GM18499 (cell line): Measurements from ENCODE around the gene CYP1A2.

Source experiments
- ATAC-seq: cut with Tn5 transposase; IDR thresholded peaks from one replicate; pipeline ENCODE4 v1.9.1; 2021; ENCODE audit warnings: moderate number of reproducible peaks; ENCODE audit not compliant: insufficient read depth, unreplicated experiment

Gene CYP1A2

DNA sequence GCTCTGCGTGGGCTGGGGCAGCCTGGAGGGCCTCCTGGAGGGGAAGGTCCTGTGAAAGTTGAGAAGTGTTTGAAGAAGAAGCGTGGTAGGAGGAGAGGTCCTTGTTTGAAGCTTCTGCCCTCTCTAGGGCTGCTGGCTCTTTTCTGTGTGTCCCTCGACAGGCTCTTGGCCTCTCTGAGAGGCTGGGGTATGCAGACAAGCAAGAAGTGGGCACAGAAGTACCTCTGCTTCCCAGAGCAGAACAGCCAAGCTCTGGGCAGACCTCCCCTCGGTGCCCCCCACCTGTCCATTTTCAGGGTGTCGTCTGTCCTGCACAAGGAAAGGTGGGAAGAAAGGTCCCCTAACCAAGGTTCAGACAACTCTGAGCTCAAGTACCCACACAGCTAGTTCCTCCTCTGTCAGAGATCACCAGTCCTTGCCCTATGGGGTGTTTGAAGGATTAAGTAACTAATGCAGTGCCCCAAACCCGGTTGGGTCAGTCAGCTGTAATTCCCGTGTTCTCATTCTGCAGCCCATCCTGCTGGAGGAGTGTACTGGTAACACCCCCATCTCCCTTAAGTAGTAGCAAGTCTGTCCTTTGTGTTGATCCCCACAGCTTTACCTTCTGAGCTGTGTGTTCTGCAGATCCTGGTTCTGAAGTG is 39.5 kb downstream of the CYP1A2 start:
- ATAC-seq, result no peak

DNA sequence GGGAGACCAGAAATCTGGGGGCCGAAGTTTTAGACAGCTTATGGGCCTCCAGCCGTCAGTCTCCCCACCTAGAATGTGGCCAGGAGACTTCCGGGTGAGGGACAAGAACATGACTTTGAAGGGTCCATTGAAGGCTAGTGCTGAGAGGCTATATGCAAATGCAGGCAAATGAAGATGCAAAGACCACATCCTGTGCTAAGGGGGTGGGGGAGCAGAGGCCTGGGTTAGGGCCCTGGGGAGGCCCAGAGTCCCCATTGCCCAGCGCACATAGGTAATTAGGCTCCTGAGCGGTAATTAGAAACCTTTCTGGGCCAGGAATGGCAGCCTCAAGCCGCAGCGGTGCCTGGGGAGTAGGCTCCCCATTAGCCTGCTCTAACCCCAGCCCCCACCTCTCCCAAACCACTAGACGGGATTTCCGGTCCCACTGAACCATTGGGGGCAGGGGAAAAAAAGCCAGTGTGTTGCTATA is 40.1 kb downstream of the CYP1A2 start:
- ATAC-seq, result no peak

DNA sequence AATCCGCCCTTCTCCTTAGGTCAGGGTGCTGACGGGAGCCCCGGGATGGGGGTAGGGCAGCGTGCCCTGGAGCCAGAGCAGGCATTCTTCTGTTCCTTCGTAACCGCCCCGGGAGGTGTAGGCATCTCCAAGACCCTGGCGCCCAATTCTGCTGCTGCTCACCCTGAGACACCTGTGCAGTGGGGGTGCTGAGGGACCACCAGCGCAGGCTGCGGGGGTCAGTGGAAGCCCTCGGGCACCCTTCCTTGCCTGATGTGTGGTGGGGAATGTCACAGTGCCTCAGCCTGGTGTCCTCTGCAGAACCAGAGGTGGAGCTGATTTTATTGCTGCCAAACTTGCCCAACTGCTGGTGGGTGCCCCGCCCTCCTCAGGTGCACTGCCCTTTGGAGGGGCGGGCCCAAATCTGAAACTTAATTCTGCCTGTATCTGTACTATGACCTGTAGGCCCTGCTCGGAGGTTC is 40.6 kb downstream of the CYP1A2 start:
- no peak for ATAC-seq

DNA sequence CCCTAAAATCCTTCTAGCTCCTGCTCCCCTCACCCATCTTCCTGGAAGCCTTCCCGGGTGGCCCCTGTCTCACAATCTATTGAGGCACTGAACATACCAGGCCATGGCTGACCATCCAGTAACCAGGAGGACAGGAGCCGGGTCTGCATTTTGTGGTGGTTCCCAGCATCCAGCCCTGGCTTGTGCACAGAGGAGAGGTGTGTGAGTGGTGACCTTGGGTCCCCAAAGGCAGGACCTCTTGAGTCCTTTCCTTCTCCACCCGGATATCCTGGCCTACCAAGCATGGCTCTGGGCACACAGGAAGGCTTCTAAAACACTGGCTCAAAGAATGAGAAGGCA is 41.1 kb downstream of the CYP1A2 start:
- ATAC-seq, result no peak

DNA sequence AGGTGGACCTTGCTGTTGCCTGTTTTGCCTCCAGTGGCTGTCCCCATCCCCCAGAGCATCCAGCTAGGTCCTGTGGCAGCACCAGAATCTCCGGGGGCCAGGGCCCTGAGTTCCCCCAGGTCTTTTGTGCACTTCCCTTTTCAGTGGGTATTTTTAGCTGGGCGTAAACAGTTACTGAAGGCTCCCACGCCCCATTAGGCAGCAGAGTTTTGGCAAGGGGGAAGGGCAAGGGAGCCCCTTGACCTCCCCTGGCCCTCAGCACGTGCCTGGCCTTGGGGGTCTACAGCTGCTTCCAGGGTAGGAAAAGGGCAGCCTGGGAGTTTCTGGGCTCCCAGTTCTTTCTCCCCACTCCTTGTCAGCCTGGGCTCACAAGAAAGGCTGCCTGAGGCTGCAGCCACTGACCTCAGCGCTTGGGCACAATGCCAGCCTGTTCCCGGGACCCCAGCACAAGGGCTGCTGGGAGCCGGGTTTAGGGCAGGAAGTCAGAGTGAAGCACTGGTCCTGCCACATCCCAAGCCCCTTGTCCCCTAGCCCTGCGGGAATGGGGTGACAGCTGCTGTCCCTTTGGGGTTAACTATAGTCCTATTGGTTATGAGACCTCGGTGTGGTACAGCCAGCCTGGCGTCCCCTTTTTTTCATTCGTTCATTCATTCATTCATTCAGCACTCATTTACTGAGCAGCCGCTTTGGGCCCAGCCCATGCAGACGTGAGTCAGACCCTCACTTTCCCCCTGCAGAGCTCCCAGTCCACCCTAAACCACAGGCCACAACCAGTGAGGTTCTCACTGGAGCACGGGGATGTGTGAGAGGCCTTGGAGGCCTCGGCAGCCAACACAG is 41.7 kb downstream of the CYP1A2 start:
- ATAC-seq, result no peak

DNA sequence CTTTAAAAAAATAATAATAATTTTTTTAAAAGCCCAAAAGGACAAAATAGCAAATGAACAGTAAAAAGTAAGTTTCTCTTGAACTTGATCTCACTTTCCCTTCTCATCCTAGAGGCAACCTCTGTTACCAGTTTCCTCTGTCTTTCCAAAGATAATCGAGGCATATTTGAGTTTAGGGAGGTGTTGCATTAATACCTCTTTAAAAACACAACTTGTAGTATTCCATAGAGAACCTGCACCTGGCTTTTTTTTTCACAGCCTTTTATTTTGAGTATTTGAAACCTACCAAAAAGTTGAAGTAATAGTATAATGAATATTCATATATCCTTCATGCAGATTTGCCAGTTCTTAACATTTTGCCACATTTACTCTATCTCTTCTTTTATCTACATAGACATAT is 42.4 kb downstream of the CYP1A2 start:
- ATAC-seq, result no peak

DNA sequence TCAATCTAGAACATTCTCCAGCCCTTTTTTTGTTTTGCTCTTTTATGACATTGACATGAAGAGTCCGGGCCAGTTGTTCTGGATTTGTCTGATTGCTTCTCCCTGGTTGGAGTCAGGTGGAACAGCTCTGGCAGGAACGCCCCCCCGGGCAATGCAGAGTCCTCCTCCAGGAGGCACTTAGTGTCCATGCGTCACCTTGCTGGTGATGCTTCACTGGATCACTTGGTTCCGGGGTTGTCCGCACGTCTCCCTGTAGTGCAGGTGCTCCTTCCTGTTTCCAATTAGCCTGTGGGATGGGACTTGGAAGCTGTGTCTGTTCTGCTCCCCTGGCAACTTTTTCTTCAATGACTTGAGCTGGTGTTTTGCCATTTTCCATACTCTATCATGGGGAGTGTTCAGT is 43.0 kb downstream of the CYP1A2 start:
- ATAC-seq, result no peak

DNA sequence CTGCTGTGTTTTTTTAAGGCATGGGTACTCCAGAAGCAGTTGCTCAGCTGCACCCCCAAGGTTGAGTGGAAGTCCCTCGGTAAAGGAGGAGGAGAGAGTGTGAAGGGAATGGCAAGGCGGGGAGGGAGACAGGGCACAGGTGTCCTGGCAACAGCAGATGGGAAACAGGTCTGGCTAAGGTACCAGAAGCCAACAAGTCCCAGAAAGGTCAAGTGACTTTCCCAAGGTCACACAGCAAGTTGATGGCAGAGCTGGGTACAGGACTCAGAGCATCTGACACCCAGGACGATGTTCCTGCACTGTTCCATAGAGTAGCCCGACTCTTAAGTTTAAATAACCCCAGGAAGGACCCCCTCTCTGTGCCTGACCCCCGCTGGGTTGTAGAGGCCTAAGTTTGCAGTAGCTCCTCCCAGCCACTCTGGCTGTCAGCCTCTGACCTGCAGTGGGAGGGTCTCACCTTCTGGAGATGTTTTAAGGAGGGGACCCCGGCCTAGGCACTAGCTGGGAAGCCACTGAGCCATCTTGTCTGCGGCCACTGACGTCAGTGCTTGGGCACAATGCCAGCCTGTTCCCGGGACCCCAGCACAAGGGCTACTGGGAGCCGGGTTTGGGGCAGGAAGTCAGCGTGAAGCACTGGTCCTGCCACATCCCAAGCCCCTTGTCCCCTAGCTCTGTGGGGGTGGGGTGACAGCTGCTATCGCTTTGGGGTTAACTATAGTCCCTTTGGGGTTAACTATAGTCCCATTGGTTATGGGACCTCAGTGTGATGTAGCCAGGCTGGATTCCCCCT is 43.8 kb downstream of the CYP1A2 start:
- no peak for ATAC-seq

DNA sequence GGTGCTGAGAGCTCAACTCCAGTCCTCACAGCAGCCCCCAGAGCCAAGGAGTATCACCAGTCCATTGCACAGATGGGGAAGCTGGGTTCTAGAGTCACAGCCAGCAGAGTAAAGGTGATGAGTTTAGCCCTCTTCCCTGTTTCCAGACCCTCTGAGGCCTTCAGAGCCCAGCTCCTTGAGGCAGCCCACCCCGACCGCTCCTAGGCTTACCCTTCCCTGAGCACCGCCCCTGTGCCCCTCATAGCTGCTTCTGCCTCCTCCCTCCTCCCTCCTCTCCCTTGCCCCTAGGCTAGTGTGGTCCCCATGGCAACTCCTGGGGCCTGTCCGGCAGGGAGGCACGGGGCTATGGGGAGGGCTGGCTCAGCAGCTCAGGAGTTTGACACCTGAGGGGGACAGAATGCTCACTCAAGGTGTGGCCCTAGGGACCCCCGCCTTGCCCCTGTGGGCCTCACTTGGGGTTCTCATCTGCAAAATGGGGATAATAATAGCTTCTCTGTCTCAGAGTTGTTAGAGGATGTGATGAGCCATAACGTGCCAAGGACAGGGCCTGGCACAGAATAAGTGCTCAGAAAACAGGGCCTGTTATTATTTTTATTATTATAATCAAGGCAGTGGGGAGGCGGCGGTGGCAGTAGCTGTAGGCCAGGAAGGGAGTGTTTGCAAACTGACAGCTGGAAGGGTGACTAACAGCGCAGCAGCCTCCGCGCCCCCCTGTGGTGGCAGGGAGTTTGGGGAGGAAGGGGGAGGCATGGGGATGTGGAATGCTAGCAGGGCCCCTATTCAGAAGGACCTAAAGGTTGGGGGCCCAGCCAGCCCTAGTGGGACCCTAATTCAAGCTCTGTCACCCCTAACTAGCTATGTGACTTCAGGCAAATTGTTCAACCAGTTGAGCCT is 44.7 kb downstream of the CYP1A2 start:
- ATAC-seq, result no peak

DNA sequence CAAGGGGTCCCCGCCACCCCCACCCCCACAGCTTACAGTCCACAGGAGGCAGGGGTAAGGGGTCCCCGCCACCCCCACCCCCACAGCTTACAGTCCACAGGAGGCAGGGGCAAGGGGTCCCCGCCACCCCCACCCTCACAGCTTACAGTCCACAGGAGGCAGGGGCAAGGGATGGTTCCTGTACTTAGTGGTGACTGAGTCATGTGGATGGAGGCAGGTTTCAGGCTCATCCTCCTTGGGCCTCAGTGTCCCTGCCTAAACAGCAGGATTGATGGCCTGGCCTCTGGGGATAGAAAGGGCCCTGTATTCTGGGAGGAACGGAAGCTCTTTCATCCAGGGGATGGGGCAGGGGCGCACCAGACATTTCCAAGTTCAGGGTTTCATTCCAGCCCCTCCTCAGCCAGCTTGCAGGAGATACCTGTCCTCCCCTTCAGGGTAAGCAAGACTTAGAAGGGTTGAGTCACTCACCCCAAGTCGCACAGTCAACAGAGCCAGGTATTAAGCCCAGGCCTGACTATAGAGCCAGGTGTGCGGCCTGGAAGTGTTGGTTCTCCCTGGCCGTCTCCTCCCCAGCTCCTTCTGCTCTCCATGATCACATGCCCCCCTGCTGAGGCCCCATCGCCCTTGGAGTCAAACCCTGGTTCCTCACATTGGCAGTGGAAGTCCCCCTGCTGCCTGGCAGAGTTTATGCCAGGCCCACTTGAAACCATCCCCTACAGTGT is 45.8 kb downstream of the CYP1A2 start:
- ATAC-seq, result no peak

DNA sequence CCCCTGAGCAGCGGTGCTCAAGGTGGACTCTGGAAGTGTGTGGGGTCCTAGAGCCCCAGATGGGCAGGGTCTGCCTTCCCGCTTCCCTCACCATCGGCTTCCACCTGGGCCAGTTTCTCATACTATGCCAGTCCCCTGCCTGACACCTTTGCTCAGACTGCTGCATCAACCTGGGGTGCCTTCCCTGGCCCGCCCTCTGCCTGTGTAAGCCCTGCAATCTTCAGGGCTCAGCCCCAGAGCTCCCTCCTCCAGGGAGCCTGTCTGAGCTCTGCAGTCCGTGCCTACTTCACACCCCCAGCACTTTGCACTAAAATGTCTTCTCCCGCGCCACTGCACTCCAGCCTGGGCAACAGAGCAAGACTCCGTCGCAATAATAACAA is 46.3 kb downstream of the CYP1A2 start:
- no peak for ATAC-seq

DNA sequence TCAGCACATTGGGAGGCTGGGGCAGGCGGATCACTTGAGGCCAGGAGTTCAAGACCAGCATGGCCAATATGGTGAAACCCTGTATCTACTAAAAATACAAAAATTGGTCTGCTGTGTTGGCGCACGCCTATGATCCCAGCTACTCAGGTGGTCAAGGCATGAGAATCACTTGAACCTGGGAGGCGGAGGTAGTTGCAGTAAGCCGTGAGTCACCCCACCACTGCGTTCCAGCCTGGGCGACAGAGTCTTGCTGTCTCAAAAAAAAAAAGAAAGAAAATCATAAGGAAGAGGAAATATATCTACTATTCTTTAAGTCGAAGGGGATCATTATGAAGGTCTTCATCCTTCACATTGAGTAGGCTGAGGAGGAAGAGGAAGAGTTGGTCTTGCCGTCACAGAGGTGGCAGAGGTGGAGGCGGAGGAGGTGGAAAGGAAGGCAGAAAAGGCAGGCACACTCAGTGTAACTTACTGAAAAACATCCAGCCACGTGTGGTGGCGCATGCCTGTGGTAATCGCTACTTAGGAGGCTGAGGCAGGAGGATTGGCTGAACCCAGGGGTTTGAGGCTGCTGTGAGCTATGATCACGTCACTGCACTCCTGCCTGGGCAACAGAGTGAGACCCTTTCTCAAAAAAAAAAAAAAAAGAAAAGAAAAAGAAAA is 47.5 kb downstream of the CYP1A2 start:
- ATAC-seq, result no peak

DNA sequence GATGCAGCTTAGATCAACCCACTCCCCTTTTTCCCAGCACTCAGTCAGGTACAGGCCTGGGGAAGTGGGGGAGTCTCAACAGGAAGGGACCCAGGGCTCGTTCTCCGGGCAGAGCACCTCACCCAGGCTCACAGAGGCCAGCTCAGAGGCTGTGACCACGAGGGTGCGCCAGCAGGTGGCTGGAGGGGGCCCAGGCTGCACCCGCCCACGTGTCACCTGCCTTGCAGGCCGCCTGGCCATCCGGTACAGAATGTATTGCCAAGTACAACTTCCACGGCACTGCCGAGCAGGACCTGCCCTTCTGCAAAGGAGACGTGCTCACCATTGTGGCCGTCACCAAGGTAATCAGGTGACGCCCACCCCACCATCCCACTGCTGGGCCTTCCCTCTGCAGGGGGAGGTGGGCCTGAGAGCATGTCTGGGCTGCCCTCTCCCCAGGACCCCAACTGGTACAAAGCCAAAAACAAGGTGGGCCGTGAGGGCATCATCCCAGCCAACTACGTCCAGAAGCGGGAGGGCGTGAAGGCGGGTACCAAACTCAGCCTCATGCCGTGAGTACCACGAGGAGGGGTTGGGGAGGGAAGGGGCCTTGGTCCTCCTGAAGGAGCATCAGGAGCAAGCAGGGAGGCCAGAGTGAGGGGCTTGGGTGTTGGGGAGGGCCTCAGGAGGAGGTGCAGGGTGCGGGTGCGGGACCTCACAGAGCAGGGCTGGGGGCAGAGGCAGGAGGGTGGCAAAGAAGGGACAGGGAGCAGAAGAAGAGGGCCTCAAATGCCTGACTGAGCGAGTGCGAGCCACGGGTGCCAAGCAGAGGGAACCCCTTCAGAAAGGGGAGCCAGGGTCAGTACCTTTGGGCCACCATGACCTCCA is 50.0 kb downstream of the CYP1A2 start:
- ATAC-seq, result no peak

DNA sequence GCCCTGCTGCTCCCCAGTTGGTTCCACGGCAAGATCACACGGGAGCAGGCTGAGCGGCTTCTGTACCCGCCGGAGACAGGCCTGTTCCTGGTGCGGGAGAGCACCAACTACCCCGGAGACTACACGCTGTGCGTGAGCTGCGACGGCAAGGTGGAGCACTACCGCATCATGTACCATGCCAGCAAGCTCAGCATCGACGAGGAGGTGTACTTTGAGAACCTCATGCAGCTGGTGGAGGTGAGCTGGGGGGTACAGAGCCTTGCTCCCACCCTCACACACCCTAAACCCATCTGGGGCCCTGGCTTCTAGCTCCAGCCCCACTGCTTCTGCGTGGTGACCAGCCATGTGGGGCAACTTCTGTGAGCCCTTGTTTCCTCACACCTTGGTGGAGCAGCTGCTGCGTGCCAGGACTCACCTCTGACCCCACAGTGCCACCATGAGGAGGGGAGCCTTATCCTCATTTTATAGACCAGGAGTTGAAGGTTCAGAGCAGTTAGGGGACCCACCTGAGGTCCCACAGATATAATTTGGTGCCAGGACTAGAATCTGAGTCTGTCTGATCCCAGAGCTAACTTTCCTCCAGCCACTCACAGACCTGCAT is 50.7 kb downstream of the CYP1A2 start:
- no peak for ATAC-seq

DNA sequence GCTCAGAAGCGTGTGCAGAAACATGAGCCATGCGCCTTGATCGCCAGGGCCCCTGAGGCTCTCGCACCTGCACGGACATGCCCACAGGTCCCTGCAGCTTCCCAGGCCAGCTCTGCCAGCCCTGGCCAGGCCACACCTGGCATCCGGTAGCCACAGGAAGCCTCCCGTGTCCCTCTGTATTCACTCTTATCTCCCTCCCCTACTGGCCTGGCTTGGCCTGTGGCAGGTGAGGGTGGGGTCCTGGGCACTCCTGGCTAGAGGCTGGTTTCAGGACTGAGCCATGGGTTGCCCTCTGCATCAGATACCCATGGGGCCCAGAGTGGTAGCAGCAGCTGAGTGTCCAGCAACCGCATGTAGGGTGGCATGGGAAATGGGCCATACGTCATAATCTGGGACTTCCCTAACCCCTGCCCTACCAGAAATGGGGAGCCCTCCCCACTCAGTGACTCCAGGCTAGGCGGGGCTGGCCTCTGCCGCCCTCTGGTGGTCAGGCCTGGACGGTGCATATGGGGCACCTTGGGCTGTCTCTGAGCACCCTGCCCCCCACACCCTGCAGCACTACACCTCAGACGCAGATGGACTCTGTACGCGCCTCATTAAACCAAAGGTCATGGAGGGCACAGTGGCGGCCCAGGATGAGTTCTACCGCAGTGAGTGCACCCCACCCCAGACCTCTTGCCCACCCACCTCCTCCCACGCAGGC is 51.4 kb downstream of the CYP1A2 start:
- ATAC-seq, result peak; percentile 45

DNA sequence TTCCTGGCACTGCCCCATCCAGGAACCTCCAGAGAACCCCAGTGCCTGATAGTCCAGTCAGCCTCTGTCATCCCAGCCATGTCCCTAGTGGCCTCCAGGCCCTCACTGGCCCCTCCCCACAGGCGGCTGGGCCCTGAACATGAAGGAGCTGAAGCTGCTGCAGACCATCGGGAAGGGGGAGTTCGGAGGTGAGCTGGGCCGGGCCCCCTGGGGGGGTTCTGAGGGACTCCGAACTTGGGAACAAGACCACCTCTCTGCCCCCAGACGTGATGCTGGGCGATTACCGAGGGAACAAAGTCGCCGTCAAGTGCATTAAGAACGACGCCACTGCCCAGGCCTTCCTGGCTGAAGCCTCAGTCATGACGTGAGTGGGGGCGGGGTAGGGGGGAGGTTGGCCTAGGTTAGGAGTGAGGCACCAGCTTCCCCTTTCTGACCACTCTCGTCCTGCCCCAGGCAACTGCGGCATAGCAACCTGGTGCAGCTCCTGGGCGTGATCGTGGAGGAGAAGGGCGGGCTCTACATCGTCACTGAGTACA is 52.0 kb downstream of the CYP1A2 start:
- ATAC-seq, result no peak
